Epithelial cell of proximal tubule (primary cell): Measurements from ENCODE around the gene MFSD2B. TPM values are rescaled to one million over a fixed set of nuclear protein-coding genes. Genes with fewer than 3 reads are reported as not detected.
A peak's percentile ranks its signal among the peaks of the same experiment; 100 is the strongest.
"Not testable (repeated sequence)": the region's sequence is repeated elsewhere in the genome, so short reads cannot be mapped to it uniquely, and the experiment has no call there.

Experiments
- DNase-seq: peaks from one replicate; pipeline ENCODE4 v3.0.0-alpha.2; 2011; ENCODE audit warnings: low read depth
- H3K4me3 ChIP-seq: 2 replicates; pipeline ENCODE4 v1.5.1; 2011; ENCODE audit warnings: low read depth, mild to moderate bottlenecking, low read length
- total RNA-seq: library from RNA; depleted of rRNA; stranded (reverse); fragments of >200 nt; gene quantifications from 2 replicates; pipeline ENCODE4 v1.2.3, GENCODE V29; 2015
- TF ChIP-seq, protein P1 (sequence below): conservative IDR thresholded peaks from 2 replicates; pipeline ENCODE4 v1.5.1; 2012; ENCODE audit warnings: low read depth, mild to moderate bottlenecking, low read length

Gene MFSD2B
- total RNA-seq, 1 donor from 2014 or later, result 0.06 TPM

DNA sequence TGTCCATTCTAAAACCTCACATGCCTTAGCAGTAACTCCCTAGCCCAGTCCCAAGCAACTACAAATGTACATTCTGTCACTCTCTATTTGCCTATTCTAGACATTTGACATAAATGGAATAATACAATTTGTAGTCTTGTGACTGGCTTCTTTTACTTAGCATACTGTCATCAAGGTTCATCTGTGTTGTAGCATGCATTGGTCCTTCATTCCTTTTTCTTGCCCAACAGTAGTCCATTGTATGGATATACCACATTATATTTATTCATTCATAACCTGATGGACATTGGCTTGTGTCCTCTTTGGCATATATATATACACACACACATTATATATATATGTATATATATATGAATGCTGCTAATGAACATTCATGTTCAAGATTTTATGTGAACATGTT, 2.2 kb upstream of the MFSD2B start:
- DNase-seq, result no peak
- no peak overlapping the region for H3K4me3 ChIP-seq
- TF ChIP-seq, protein P1, sequence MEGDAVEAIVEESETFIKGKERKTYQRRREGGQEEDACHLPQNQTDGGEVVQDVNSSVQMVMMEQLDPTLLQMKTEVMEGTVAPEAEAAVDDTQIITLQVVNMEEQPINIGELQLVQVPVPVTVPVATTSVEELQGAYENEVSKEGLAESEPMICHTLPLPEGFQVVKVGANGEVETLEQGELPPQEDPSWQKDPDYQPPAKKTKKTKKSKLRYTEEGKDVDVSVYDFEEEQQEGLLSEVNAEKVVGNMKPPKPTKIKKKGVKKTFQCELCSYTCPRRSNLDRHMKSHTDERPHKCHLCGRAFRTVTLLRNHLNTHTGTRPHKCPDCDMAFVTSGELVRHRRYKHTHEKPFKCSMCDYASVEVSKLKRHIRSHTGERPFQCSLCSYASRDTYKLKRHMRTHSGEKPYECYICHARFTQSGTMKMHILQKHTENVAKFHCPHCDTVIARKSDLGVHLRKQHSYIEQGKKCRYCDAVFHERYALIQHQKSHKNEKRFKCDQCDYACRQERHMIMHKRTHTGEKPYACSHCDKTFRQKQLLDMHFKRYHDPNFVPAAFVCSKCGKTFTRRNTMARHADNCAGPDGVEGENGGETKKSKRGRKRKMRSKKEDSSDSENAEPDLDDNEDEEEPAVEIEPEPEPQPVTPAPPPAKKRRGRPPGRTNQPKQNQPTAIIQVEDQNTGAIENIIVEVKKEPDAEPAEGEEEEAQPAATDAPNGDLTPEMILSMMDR, result no peak

GRCh38 chr2:24008672-24009366, 1.1 kb upstream of the MFSD2B start:
- no peak overlapping the region for H3K4me3 ChIP-seq
- TF ChIP-seq, protein P1, result no peak
- DNase-seq, result no peak

- H3K4me3 ChIP-seq, result peak overlapping the region; percentile 46
- TF ChIP-seq, protein P1, result no peak
- no peak for DNase-seq
Measured at GRCh38 chr2:24009367-24009679, 562 bp upstream of the MFSD2B start.

GRCh38 chr2:24010477-24011249, 778 bp downstream of the MFSD2B start:
- peak overlapping the region; percentile 46 for H3K4me3 ChIP-seq
- no peak for DNase-seq
- TF ChIP-seq, protein P1, result no peak

DNA sequence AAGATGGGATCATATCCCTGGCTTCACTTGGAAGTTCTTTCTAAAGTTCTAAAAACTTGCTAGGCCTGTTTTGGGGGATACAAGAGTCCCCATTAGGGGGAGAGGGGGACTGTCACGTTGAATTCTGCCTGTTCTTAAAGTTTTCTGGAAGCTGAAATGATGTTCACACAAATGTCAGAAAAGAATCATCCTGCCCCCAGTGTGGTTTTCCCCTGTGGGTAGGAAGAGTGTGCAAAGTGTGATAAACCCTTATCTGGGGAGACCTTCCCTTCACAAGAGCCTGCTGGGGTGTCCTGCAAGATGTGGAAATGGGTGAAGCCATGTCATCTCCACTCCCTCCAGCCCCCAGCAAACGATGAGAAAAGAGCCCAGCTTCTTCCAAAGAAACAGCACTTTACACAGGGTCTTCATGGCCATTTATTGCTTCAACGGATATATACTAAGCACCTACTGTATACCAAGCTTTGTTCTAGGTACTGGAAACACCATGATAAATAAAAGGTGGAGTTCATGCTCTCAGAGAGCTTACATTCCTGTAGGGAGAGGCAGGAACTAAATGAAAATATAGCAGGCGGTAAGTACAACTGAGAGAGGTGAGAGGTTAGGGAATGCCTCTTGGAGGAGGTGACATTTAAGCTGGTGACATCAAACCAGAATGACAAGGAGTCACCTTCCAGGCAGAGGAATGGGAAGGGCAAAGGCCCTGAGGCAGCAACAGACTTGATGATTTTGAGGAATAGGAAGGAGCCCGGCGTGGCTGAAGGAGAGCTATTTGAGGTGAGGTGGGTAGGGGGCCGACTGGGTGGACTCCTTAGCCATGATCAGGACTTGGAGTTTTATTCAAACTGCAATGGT, 1.6 kb downstream of the MFSD2B start:
- DNase-seq, result no peak
- TF ChIP-seq, protein P1, result no peak
- no peak overlapping the region for H3K4me3 ChIP-seq

GRCh38 chr2:24012521-24013188, 2.8 kb downstream of the MFSD2B start:
- DNase-seq, result no peak
- H3K4me3 ChIP-seq, result no peak overlapping the region
- TF ChIP-seq, protein P1, result no peak

DNA sequence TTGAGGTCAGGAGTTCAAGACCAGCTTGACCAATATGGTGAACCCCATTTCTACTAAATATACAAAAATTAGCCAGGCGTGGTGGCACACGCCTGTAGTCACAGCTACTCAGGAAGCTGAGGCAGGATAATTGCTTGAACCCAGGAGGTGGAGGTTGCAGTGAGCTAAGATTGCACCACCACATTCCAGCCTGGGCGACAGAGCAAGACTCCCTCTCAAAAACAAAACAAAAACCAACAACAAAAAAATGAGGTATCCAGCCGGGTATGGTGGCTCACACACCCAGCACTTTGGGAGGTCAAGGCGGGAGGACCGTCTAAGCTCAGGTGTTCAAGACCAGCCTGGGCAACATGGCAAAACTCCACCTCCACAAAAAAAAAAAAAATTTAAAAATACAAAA, 5.0 kb downstream of the MFSD2B start:
- DNase-seq, result peak; percentile 20
- H3K4me3 ChIP-seq, result not testable (repeated sequence)
